SK-N-SH (cell line): ENCODE data around the gene DNAJC15. TPM values are rescaled to one million over a fixed set of nuclear protein-coding genes. Genes with fewer than 3 reads are reported as not detected.

Experiments
- CTCF ChIA-PET: fragments of 300-600, 350-600 bp; formaldehyde crosslinking; extraction: SDS; loops from one replicate; lab custom pipeline; 2021; lab: Yijun Ruan, JAX
- POLR2A ChIA-PET: fragments of 350-600 bp; sonication (Branson Sonifier 250); formaldehyde crosslinking; extraction: SDS; loops from one replicate; lab custom pipeline; 2020; ENCODE audit warnings: antibody characterized with exemption, inconsistent platforms; lab: Yijun Ruan, JAX
- DNase-seq: peaks from one replicate; pipeline ENCODE4 v3.0.0; 2012
- H2AFZ ChIP-seq: fragments of 200-600 bp; sonication (generic); 2 replicates; pipeline ENCODE4 v1.8.1; 2016; ENCODE audit warnings: antibody characterized with exemption, mild to moderate bottlenecking, low read depth
- H3F3A ChIP-seq: fragments of 200-600 bp; sonication (generic); replicated peaks from 2 replicates; pipeline ENCODE3; 2016; ENCODE audit warnings: antibody characterized with exemption, mild to moderate bottlenecking; ENCODE audit not compliant: insufficient read depth
- H3K27ac ChIP-seq, 2 experiments: fragments of 200-500 bp in 1 of 2; fragments of 200-600 bp in 1 of 2; sonication (Bioruptor generic) in 1 of 2; sonication (generic), shearing (Covaris generic) in 1 of 2; 2 replicates each; pipeline versions ENCODE4 v1.5.1 to v1.6.1; 2014 to 2016; ENCODE audit warnings: low read depth in 2 of 2, inconsistent platforms in 1 of 2, low read length in 1 of 2, mild to moderate bottlenecking in 1 of 2, mixed read lengths in 1 of 2
- H3K27me3 ChIP-seq: fragments of 200-600 bp; sonication (generic), shearing (Covaris generic); 2 replicates; pipeline ENCODE4 v1.6.1; 2016; ENCODE audit warnings: mixed run types; ENCODE audit not compliant: insufficient read depth
- H3K36me3 ChIP-seq, 2 experiments: fragments of 200-500 bp in 1 of 2; fragments of 200-600 bp in 1 of 2; sonication (Bioruptor generic) in 1 of 2; sonication (generic) in 1 of 2; replicated peaks in 1 of 2; 2 replicates each; pipeline versions ENCODE3 to v1.5.1; 2014 to 2016; ENCODE audit warnings: low read length in 1 of 2, mild to moderate bottlenecking in 1 of 2; ENCODE audit not compliant: insufficient read depth in 2 of 2, control insufficient read depth in 1 of 2
- H3K4me1 ChIP-seq, 2 experiments: fragments of 200-500 bp in 1 of 2; fragments of 200-600 bp in 1 of 2; sonication (Bioruptor generic) in 1 of 2; sonication (generic), shearing (Covaris generic) in 1 of 2; 2 replicates each; pipeline versions ENCODE4 v1.5.1 to v1.6.1; 2014 to 2016; ENCODE audit warnings: low read depth in 1 of 2, low read length in 1 of 2, mixed run types in 1 of 2; ENCODE audit not compliant: insufficient read depth in 2 of 2, control insufficient read depth in 1 of 2
- H3K4me2 ChIP-seq: fragments of 200-600 bp; sonication (generic), shearing (Covaris generic); 2 replicates; pipeline ENCODE4 v1.6.1; 2017; ENCODE audit warnings: mixed run types
- H3K4me3 ChIP-seq, 2 experiments: fragments of 200-500 bp in 1 of 2; fragments of 200-600 bp in 1 of 2; sonication (Bioruptor generic) in 1 of 2; sonication (generic), shearing (Covaris generic) in 1 of 2; 2 replicates each; pipeline versions ENCODE4 v1.5.1 to v1.8.1; 2014 to 2016; ENCODE audit warnings: low read depth in 2 of 2, inconsistent platforms in 1 of 2, low read length in 1 of 2, mild to moderate bottlenecking in 1 of 2, mixed read lengths in 1 of 2, moderate library complexity in 1 of 2
- H3K79me2 ChIP-seq: fragments of 200-600 bp; sonication (generic); 2 replicates; pipeline ENCODE4 v1.8.1; 2017; ENCODE audit warnings: mild to moderate bottlenecking; ENCODE audit not compliant: insufficient read depth
- H3K9ac ChIP-seq: fragments of 200-600 bp; sonication (generic); 2 replicates; pipeline ENCODE4 v1.6.1; 2017; ENCODE audit warnings: mixed run types
- H3K9me2 ChIP-seq: fragments of 200-600 bp; sonication (generic); 2 replicates; pipeline ENCODE4 v1.6.1; 2017; ENCODE audit warnings: mixed run types
- H3K9me3 ChIP-seq: fragments of 200-600 bp; sonication (generic); 2 replicates; pipeline ENCODE4 v1.6.1; 2017; ENCODE audit warnings: mixed run types, mild to moderate bottlenecking, moderate library complexity
- H4K20me1 ChIP-seq: fragments of 200-600 bp; sonication (generic); 2 replicates; pipeline ENCODE4 v1.6.1; 2017; ENCODE audit warnings: mild to moderate bottlenecking, mixed run types; ENCODE audit not compliant: insufficient read depth
- CHD2 ChIP-seq: fragments of 150-350 bp; IDR thresholded peaks from 2 replicates; pipeline ENCODE4 v1.6.1; 2018; ENCODE audit warnings: low read length; ENCODE audit not compliant: partially characterized antibody
- EZH2phosphoT487 ChIP-seq: fragments of 200-600 bp; sonication (generic); IDR thresholded peaks from 2 replicates; pipeline ENCODE4 v1.6.1; 2017; ENCODE audit warnings: low read depth, mixed run types, mild to moderate bottlenecking, antibody characterized with exemption, moderate library complexity, borderline replicate concordance
- FOSL2 ChIP-seq: IDR thresholded peaks from 2 replicates; pipeline ENCODE4 v1.4.0; 2012; ENCODE audit warnings: low read depth, mild to moderate bottlenecking, moderate library complexity, borderline replicate concordance
- FOXJ3 ChIP-seq: sonication (generic); formaldehyde crosslinking; IDR thresholded peaks from 2 replicates; pipeline ENCODE4 v1.5.1; 2020; ENCODE audit warnings: mild to moderate bottlenecking, missing genetic modification reagents
- FOXM1 ChIP-seq: IDR thresholded peaks from 2 replicates; pipeline ENCODE4 v1.4.0; 2012; ENCODE audit warnings: low read depth, mild to moderate bottlenecking
- GABPA ChIP-seq: IDR thresholded peaks from 2 replicates; pipeline ENCODE4 v1.4.0; 2012; ENCODE audit warnings: low read depth, mild to moderate bottlenecking
- NFIC ChIP-seq: IDR thresholded peaks from 2 replicates; pipeline ENCODE4 v1.4.0; 2012; ENCODE audit warnings: borderline replicate concordance
- RFX5 ChIP-seq: IDR thresholded peaks from 2 replicates; pipeline ENCODE4 v1.6.1; 2012; ENCODE audit warnings: mild to moderate bottlenecking, improper control_type of control experiment, low read length
- SIN3A ChIP-seq: IDR thresholded peaks from 2 replicates; pipeline ENCODE4 v1.6.1; 2012; ENCODE audit warnings: low read depth, mild to moderate bottlenecking, low read length, moderate library complexity, borderline replicate concordance
- SMC3 ChIP-seq: IDR thresholded peaks from 2 replicates; pipeline ENCODE4 v1.6.1; 2012; ENCODE audit warnings: low read depth, low read length, improper control_type of control experiment
- TEAD4 ChIP-seq: IDR thresholded peaks from 2 replicates; pipeline ENCODE4 v1.4.0; 2012; ENCODE audit warnings: mild to moderate bottlenecking, borderline replicate concordance; ENCODE audit not compliant: insufficient read depth
- WGBS: methylation state at CpG from one replicate; pipeline ENCODE4 v1.1.6; 2017; ENCODE audit warnings: low lambda C conversion rate; 5-methylcytosine and 5-hydroxymethylcytosine counted together
- polyA plus RNA-seq, 3 experiments: library from polyadenylated mRNA; depleted of rRNA; stranded (reverse); fragments of >200 nt; gene quantifications; 2 replicates each; pipeline ENCODE4 v1.2.3, GENCODE V29; 2012
- TF ChIP-seq, protein P1 (sequence below): IDR thresholded peaks from 2 replicates; pipeline ENCODE4 v1.4.0; 2012; ENCODE audit warnings: low read depth
- TF ChIP-seq, protein P2 (sequence below): IDR thresholded peaks from 2 replicates; pipeline ENCODE4 v1.4.0; 2012; ENCODE audit warnings: low read depth, borderline replicate concordance
- TF ChIP-seq, protein P3 (sequence below): fragments of 150-350 bp; IDR thresholded peaks from 2 replicates; pipeline ENCODE4 v1.6.1; 2017; ENCODE audit warnings: antibody characterized with exemption, low read length, low read depth, borderline replicate concordance
- TF ChIP-seq, protein P4 (sequence below): IDR thresholded peaks from 2 replicates; pipeline ENCODE4 v1.4.0; 2012; ENCODE audit warnings: low read depth, borderline replicate concordance
- TF ChIP-seq, protein P5 (sequence below): fragments of 150-350 bp; IDR thresholded peaks from 2 replicates; pipeline ENCODE4 v1.6.1; 2016; ENCODE audit warnings: mild to moderate bottlenecking, low read depth, low read length
- TF ChIP-seq, protein P6 (sequence below): IDR thresholded peaks from 2 replicates; pipeline ENCODE4 v1.6.1; 2012; ENCODE audit warnings: mild to moderate bottlenecking, low read depth, low read length, moderate library complexity

The DNAJC15 gene
- polyA plus RNA-seq, 1 of the 3 experiments (the other 2 are of a cell fraction) = 18.4 TPM

DNA sequence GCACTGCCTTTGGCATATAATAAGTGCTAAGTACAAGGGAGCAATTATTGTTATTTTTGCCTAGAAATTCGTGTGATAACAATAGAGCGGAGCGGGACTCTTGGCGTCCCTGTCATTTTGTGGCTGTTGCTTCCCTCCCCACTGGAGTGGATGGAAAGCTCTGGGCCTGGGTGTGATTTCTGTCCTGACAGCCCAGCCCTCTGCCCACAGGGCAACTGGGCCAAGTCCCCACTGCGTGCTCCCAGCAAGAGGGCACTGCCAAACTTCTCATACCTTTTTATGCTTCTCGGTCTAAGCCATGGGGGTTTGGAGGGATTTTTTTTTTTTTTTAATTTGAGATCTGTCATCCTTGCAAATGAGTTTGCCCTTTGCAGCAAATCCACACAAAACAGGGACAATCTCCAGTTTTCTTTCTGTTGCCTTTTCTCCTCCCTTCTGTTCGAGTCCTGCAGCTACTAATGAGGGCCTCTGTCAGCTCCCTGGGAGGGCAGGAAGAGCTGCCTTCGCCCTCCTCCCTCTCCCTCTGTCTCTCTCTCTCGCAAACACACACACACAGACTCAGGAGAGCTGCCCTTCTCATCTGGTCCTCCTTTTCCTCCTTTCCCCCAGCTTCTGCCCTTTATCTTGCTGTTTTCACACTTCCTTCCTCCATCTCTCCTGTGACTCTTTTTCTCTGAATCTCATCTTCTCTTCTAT is 103.9 kb downstream of the DNAJC15 start:
- Histone ChIP-seq H3K79me2 (no peaks in the 10 kb centered on the region), H3K27me3 (no peaks in the 10 kb centered on the region), H2AFZ (peak overlapping the region; percentile 41; the same call in 1 of the 2 replicates)
- CTCF ChIA-PET = interaction anchor here (1.2 kb wide), 1 partner anchor 42 kb away, joined by 5 read pairs; no protein-coding TSS in a partner anchor
- WGBS = 87% methylated on average over 9 of the region's 9 CpGs
- TF ChIP-seq FOXM1 (no peak), CHD2 (no peak), GABPA (no peak), FOXJ3 (CRISPR knock-in tag) (no peak), EZH2phosphoT487 (no peak)
- TF ChIP-seq, protein P1, sequence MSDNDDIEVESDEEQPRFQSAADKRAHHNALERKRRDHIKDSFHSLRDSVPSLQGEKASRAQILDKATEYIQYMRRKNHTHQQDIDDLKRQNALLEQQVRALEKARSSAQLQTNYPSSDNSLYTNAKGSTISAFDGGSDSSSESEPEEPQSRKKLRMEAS = no peak
- TF ChIP-seq, protein P2, sequence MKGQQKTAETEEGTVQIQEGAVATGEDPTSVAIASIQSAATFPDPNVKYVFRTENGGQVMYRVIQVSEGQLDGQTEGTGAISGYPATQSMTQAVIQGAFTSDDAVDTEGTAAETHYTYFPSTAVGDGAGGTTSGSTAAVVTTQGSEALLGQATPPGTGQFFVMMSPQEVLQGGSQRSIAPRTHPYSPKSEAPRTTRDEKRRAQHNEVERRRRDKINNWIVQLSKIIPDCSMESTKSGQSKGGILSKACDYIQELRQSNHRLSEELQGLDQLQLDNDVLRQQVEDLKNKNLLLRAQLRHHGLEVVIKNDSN = no peak
- TF ChIP-seq, all 33 proteins: peak for 0
- Histone ChIP-seq H3K4me1 (peaks cover 0 to 22% of the 10 kb centered on the region in 2 experiments; a peak in 2 of 4 replicates), H3K9me2 (no peaks in the 10 kb centered on the region), H3K36me3 (no peaks in the 10 kb centered on the region), H4K20me1 (no peaks in the 10 kb centered on the region), H3F3A (no peaks in the 10 kb centered on the region), H3K4me3 (no peak overlapping the region), H3K9me3 (no peaks in the 10 kb centered on the region), H3K27ac (no peak overlapping the region), H3K4me2 (no peak overlapping the region), H3K9ac (no peak overlapping the region)
- no peak for DNase-seq
- POLR2A ChIA-PET = no interaction called here

DNA sequence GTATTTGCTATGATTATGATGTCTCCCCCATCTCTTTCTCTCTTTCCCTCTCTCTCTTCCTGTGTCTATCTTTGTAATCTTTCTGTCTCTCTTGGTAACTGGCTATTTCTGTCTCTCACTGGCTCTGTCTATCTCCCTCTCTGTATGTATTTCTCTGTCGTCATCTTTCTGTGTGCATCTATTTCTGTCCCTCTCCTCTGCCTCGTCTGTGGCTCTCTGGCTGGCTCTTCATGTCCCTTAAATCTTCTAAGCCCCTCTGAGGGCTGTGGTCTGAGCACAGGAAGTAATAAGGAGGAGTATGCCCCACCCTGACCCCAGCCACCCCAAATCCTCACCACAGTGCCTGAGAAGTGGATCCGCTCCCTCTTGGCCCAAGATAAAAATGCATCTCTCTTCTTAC is 104.4 kb downstream of the DNAJC15 start:
- Histone ChIP-seq H3K9ac (no peak overlapping the region), H3K4me3 (no peak overlapping the region), H3K9me2 (no peaks in the 10 kb centered on the region), H3K36me3 (no peaks in the 10 kb centered on the region), H3K4me1 (peaks cover 0 to 16% of the 10 kb centered on the region in 2 experiments; a peak in 2 of 4 replicates), H3K27me3 (no peaks in the 10 kb centered on the region), H3K79me2 (no peaks in the 10 kb centered on the region), H4K20me1 (no peaks in the 10 kb centered on the region), H3K27ac (no peak overlapping the region), H2AFZ (peak overlapping the region; percentile 41; the same call in 1 of the 2 replicates), H3K9me3 (no peaks in the 10 kb centered on the region), H3F3A (no peaks in the 10 kb centered on the region), H3K4me2 (no peak overlapping the region)
- CTCF ChIA-PET = no interaction called here
- no peak for DNase-seq
- 87% methylated on average over 3 of the region's 3 CpGs for WGBS
- POLR2A ChIA-PET = no interaction called here
- TF ChIP-seq FOSL2 (no peak), NFIC (no peak), CHD2 (no peak), SIN3A (no peak), RFX5 (no peak), TEAD4 (no peak), SMC3 (no peak)
- TF ChIP-seq, protein P3, sequence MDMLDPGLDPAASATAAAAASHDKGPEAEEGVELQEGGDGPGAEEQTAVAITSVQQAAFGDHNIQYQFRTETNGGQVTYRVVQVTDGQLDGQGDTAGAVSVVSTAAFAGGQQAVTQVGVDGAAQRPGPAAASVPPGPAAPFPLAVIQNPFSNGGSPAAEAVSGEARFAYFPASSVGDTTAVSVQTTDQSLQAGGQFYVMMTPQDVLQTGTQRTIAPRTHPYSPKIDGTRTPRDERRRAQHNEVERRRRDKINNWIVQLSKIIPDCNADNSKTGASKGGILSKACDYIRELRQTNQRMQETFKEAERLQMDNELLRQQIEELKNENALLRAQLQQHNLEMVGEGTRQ = no peak
- TF ChIP-seq, protein P4, sequence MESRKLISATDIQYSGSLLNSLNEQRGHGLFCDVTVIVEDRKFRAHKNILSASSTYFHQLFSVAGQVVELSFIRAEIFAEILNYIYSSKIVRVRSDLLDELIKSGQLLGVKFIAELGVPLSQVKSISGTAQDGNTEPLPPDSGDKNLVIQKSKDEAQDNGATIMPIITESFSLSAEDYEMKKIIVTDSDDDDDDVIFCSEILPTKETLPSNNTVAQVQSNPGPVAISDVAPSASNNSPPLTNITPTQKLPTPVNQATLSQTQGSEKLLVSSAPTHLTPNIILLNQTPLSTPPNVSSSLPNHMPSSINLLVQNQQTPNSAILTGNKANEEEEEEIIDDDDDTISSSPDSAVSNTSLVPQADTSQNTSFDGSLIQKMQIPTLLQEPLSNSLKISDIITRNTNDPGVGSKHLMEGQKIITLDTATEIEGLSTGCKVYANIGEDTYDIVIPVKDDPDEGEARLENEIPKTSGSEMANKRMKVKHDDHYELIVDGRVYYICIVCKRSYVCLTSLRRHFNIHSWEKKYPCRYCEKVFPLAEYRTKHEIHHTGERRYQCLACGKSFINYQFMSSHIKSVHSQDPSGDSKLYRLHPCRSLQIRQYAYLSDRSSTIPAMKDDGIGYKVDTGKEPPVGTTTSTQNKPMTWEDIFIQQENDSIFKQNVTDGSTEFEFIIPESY = no peak
- TF ChIP-seq, protein P5, sequence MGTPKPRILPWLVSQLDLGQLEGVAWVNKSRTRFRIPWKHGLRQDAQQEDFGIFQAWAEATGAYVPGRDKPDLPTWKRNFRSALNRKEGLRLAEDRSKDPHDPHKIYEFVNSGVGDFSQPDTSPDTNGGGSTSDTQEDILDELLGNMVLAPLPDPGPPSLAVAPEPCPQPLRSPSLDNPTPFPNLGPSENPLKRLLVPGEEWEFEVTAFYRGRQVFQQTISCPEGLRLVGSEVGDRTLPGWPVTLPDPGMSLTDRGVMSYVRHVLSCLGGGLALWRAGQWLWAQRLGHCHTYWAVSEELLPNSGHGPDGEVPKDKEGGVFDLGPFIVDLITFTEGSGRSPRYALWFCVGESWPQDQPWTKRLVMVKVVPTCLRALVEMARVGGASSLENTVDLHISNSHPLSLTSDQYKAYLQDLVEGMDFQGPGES = no peak
- TF ChIP-seq, protein P6, sequence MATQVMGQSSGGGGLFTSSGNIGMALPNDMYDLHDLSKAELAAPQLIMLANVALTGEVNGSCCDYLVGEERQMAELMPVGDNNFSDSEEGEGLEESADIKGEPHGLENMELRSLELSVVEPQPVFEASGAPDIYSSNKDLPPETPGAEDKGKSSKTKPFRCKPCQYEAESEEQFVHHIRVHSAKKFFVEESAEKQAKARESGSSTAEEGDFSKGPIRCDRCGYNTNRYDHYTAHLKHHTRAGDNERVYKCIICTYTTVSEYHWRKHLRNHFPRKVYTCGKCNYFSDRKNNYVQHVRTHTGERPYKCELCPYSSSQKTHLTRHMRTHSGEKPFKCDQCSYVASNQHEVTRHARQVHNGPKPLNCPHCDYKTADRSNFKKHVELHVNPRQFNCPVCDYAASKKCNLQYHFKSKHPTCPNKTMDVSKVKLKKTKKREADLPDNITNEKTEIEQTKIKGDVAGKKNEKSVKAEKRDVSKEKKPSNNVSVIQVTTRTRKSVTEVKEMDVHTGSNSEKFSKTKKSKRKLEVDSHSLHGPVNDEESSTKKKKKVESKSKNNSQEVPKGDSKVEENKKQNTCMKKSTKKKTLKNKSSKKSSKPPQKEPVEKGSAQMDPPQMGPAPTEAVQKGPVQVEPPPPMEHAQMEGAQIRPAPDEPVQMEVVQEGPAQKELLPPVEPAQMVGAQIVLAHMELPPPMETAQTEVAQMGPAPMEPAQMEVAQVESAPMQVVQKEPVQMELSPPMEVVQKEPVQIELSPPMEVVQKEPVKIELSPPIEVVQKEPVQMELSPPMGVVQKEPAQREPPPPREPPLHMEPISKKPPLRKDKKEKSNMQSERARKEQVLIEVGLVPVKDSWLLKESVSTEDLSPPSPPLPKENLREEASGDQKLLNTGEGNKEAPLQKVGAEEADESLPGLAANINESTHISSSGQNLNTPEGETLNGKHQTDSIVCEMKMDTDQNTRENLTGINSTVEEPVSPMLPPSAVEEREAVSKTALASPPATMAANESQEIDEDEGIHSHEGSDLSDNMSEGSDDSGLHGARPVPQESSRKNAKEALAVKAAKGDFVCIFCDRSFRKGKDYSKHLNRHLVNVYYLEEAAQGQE = no peak
